ENCODE results near the gene DPYSL5.

DNA sequence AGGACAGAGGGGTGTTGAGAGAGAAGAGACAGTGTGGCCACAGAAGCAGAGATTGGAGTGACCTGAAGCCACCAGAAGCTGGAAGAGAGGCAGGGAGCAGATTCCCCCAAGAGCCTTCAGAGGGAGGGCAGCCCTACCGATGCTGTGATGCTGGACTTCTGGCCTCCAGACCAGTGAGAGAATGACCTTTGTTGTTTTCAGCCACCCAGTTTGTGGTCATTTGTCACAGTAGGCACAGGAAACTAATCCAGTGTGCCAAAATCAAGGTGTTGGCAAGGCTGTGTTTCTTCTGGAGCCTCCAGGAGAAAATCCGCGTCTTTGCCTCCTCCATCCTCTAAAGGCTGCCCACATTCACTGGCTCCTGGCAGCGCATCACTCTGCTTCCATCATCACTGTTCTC lies 137.9 kb downstream of the DPYSL5 start:
- TF ChIP-seq POLR2AphosphoS5 (IDR thresholded peaks at IDR 0.05; ENCODE audit: low read depth, low read length) (no peak), TAF1 (IDR thresholded peaks at IDR 0.05; ENCODE audit: borderline replicate concordance, insufficient read depth, low read length) (no peak)
- TF ChIP-seq, protein P1, sequence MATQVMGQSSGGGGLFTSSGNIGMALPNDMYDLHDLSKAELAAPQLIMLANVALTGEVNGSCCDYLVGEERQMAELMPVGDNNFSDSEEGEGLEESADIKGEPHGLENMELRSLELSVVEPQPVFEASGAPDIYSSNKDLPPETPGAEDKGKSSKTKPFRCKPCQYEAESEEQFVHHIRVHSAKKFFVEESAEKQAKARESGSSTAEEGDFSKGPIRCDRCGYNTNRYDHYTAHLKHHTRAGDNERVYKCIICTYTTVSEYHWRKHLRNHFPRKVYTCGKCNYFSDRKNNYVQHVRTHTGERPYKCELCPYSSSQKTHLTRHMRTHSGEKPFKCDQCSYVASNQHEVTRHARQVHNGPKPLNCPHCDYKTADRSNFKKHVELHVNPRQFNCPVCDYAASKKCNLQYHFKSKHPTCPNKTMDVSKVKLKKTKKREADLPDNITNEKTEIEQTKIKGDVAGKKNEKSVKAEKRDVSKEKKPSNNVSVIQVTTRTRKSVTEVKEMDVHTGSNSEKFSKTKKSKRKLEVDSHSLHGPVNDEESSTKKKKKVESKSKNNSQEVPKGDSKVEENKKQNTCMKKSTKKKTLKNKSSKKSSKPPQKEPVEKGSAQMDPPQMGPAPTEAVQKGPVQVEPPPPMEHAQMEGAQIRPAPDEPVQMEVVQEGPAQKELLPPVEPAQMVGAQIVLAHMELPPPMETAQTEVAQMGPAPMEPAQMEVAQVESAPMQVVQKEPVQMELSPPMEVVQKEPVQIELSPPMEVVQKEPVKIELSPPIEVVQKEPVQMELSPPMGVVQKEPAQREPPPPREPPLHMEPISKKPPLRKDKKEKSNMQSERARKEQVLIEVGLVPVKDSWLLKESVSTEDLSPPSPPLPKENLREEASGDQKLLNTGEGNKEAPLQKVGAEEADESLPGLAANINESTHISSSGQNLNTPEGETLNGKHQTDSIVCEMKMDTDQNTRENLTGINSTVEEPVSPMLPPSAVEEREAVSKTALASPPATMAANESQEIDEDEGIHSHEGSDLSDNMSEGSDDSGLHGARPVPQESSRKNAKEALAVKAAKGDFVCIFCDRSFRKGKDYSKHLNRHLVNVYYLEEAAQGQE (IDR thresholded peaks at IDR 0.05; ENCODE audit: insufficient read depth in 1 of 2, low read depth in 2 of 2, low read length in 2 of 2), result no peak

Measured in PFSK-1 (cell line).